Measurements from ENCODE around the gene KRTAP10-8. TPM values are rescaled to one million over a fixed set of nuclear protein-coding genes. Genes with fewer than 3 reads are reported as not detected.
"Not testable (repeated sequence)": the region's sequence is repeated elsewhere in the genome, so short reads cannot be mapped to it uniquely, and the experiment has no call there.

Gene KRTAP10-8
- polyA plus RNA-seq, 5 donors, result not detected

DNA sequence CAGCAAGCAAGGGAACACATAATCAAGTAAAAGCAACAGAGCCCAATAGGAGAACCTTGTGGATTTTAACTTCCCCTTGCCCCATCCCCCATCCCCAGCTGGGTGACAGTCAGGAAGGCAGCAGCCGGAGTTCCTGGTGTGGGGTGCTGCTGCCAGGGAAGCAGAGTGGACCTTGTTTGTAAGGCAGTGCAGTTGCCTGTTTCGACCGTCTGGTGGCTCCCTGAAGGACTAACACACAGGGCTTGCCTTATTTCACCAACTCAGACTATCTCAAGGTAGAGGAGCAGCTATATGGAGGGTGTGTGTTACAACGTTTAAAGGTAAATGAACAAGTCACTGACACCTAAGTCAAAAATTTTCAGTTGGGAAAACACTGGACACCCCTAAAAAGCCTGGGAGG lies 6.6 kb downstream of the KRTAP10-8 start:
- no peak for DNase-seq

DNA sequence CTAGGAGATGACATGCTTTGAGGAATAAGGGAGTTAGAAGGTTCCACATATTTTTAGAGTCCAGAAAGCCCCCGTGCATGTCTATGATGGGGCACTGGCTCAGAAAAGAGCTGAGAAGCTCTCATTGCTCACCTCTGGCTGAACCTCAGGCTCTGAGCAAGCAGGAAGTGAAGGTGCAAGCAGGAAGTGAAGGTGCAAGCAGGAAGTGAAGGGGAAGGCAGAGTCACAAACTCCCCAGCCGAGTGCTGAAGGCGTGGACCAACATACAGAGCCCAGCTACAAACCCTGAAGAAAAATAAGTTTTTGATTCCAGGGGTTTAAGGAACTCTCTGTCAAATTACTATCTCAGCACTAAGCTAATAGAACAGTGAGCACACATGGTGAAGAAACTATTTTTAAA lies 7.0 kb downstream of the KRTAP10-8 start:
- DNase-seq, result no peak

GRCh38 chr21:44619886-44620285 lies 8.0 kb downstream of the KRTAP10-8 start:
- DNase-seq, result no peak

DNA sequence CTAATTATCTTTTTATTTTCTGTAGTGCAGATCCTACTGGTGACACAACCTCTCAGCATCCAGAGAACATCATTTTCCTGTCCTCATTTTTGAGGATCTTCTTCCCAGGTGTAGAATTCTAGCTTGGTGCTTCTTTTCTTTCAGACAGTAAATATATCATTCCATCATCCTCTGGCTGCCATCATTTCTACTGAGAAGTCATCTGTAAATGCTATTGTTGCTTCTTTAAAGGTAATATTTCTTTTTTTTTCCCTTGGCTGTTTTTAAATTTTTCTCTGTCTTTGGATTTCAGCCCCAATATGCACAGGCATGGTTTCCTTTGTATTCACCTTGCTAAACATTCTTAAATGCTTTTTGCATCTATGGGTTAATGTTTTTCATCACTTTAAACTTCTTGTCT lies 11.7 kb downstream of the KRTAP10-8 start:
- DNase-seq, result no peak

- DNase-seq, result no peak
These were observed 13.9 kb downstream of the KRTAP10-8 start for GRCh38 chr21:44625756-44626155.

DNA sequence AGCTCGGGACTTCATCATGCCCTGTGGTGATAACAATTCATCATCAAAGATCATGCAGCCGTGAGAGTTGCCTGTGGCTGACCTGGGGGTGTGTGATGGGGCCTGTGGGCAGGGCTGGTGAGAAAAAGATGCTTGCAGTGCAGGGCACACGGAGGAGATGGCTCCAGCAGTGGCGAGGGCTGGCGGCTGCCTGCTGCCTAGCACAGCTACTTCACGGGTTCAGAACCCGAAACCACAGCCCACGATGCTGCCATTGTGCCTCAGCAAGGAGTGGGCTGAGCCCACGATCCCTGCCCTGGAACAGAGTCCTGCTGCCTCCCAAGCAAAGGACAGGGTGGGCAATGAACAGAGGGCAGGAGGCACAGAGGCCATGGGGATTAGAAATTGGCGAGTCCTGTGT lies 14.4 kb downstream of the KRTAP10-8 start:
- no peak for DNase-seq

DNA sequence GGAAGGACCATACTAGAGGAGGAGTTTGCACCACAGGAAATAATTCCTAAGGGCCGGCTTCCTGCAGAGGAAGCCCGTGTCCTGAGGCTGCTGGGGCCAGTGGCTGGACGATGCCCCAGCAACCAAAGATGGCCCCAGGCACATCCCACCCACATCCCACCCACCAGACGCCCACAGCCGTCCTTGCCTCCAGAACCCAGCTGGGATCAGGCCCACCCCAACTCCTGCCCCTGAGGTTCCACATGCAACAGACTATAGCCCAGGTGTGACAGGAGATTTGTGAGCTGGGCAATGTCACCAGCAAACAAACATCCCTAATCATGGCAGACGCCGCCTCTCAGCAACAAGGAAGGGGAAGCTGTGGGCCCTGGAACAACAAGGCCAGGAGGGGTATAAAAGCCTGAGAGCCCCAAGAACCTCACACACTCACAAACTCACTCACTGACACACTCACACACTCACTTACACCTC lies 14.8 kb downstream of the KRTAP10-8 start, which contains the start of gene KRTAP10-9:
Gene KRTAP10-9, plus strand, starts transcription at position 421 of the 471 bp plus-strand sequence. CDS start 79 bp downstream, outside the sequence.
- no peak for DNase-seq

DNA sequence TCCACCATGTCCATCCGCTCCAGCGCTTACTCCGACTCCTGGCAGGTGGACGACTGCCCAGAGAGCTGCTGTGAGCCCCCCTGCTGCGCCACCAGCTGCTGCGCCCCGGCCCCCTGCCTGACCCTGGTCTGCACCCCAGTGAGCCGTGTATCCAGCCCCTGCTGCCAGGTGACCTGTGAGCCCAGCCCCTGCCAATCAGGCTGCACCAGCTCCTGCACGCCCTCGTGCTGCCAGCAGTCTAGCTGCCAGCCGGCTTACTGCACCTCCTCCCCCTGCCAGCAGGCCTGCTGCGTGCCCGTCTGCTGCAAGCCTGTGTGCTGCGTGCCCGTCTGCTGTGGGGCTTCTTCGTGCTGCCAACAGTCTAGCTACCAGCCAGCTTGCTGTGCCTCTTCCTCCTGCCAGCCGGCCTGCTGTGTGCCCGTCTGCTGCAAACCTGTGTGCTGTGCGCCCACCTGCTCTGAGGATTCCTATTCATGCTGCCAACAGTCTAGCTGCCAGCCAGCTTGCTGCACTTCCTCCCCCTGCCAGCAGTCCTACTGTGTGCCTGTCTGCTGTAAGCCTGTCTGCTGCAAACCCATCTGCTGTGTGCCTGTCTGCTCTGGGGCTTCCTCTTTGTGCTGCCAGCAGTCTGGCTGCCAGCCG lies 15.4 kb downstream of the KRTAP10-8 start:
- not testable (repeated sequence) for DNase-seq

DNA sequence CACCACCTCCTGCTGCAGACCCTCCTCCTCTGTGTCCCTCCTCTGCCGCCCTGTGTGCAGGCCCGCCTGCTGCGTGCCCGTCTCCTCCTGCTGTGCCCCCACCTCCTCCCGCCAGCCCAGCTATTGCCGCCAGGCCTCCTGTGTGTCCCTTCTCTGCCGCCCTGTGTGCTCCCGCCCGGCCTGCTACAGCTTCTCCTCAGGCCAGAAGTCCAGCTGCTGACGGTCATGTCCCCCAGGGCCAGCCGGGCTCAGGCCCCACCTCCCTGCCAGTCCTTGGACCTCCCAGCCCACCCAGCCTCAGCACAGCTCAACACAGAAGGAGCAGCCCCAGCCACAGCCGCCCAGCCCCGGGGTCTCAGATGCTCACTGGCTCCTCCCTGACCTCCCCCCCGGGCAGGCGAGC lies 16.0 kb downstream of the KRTAP10-8 start:
- DNase-seq, result not testable (repeated sequence)

DNA sequence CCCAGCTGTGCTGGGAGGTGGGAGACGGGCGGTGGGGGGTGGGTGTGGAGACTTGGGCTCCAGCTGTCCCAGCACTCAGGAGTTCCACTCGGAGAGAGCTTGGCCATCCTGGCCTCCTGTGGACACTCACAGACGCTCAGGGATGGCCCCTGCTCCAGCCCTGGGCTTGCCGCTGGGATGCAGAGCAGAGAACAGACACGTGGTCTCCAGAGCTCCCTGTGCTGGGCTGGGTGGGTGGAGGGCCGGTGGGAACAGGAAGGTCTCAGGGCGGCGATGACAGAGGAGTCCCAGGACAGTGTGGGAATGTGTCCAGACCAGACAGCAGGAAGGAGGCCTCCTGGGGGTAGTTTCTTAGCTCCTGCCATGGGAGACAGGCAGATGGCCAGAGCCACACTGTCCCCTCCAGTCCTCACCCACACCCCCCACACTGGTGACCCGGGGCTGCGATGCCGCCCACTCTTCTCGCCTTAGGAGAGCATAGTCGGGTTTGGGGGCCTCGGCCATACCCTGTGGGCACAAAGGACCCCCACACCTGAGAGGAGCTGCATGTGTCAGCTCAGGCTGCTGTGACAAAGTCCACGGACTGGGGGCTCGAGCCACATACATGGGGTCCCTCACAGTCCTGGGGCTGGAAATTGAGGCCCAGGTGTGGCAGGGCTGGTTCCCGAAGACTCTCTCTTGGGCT lies 17.0 kb downstream of the KRTAP10-8 start:
- DNase-seq, result no peak

DNA sequence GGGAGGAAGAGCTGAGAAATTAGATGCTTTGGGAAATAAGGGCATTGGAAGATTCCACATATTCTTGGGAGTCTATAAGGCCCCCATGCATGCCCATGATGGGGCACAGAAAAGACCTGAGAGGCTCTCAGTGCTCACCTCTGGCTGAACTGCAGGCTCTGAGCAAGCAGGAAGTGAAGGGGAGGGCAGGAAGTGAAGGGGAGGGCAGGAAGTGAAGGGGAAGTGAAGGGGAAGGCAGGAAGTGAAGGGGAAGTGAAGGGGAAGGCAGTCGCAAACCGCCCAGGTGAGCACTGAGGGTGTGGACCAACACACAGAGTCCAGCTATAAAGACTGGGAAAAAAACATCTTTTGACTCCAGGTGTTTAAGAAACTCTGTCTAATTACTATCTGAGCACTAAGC lies 18.6 kb downstream of the KRTAP10-8 start:
- DNase-seq, result no peak

GRCh38 chr21:44632067-44632466 lies 20.2 kb downstream of the KRTAP10-8 start:
- DNase-seq, result no peak

- no peak for DNase-seq
These were observed 24.5 kb downstream of the KRTAP10-8 start for GRCh38 chr21:44636209-44637017.

- no peak for DNase-seq
These were observed 25.4 kb downstream of the KRTAP10-8 start, which contains the start of gene KRTAP10-10 for GRCh38 chr21:44637018-44637850. KRTAP10-10 (plus strand) TSS chr21:44637356; CDS start chr21:44637418, 62 bp downstream.

- not testable (repeated sequence) for DNase-seq
These were observed 26.0 kb downstream of the KRTAP10-8 start for GRCh38 chr21:44637851-44638348.

DNA sequence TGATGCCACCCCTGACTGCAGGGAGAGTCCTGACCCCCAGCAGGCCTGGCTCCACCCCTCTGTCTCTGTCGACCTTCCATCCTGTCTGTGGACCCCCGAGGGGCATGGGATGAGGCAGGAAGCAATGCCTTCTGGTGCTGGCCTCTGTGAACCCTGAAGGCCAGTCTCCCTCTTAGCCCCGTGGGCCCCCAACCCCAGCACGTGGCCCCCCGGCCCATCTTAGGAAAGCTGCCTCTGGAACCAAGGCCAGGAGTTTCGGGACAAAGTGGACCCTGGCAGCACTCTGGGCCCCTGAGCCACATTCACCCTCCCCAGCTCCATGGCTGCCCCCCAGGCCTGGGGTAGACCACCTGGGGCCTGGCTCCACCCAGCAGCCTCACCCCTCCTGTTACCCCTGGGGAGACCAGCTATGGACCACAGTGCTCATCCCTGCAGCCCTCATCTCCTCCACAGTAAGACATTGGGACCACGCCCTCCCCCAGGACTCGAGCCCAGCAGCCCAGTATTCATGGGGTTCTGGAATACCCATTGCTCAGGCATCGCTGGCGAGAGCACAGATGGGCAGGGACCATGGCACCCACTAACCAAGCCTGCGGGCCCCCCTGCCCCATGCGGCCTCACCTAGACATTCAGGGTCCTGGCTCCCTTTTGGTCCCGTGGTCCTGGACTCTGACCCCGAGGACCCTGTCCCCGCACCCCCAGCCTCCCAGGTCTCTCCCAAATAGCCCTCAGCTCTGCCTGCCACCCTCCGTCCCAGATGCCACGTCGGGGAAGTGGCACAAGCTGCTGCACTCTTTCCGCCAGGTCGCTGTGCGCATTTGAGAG lies 26.8 kb downstream of the KRTAP10-8 start:
- not testable (repeated sequence) for DNase-seq

DNA sequence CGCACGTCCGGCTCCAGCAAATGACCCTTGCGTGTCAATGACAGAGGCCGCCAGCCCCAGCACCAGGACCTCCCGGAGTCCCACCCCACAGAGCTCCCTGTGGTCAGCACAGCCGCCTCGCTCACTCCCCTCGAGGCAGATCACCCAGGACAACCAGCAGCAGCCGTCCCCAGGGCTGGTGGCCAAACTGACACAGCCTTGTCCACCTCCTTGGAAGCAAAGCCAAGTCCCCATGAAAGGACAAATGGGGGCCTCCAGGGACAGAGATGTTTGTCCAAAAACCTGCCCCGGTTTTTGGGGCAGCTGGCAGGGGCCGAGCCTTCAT lies 27.4 kb downstream of the KRTAP10-8 start:
- DNase-seq, result no peak

GRCh38 chr21:44640761-44641160 lies 28.9 kb downstream of the KRTAP10-8 start:
- DNase-seq, result no peak

- DNase-seq, result no peak
These were observed 31.9 kb downstream of the KRTAP10-8 start for GRCh38 chr21:44643741-44644310.

DNA sequence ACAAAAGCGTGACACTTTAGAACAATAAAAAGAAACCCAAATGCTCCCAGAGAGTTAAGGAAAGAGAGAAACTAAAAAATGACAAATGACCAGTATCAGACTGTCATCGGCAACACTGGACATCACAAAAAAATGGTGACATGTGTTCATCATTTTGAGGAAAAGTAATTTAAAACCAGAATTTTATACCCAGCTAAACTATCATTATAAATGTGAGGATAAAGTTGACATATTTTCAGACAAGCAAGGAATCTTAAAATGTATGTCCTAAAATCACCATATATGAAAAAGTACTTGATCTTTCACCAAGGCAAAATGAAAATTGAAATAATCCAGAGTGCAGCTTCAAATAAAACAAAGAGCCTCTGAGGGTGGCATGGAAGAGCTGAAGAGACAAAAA lies 33.0 kb downstream of the KRTAP10-8 start:
- DNase-seq, result no peak

Measured in right lung (tissue), 5 donors.